Keratinocyte (primary cell): ENCODE data around the gene SRGAP3. TPM values are rescaled to one million over a fixed set of nuclear protein-coding genes. Genes with fewer than 3 reads are reported as not detected.

ENCODE experiments used
- DNase-seq: peaks from one replicate; pipeline ENCODE4 v3.0.0-alpha.2; 2011; ENCODE audit warnings: low read depth, missing footprints, low spot score
- FAIRE-seq: peaks from 2 replicates; lab custom pipeline; 2011; peaks lifted over from hg19 to GRCh38; lab: Jason Lieb, UNC
- H2AFZ ChIP-seq: 2 replicates; pipeline ENCODE4 v1.6.0; 2012; ENCODE audit warnings: low read length, control low read depth, inconsistent platforms; ENCODE audit not compliant: control insufficient read depth
- H3K27ac ChIP-seq: 2 replicates; pipeline ENCODE4 v1.5.1; 2011; ENCODE audit warnings: low read length; ENCODE audit not compliant: control insufficient read depth, insufficient read depth
- H3K27me3 ChIP-seq: 3 replicates; pipeline ENCODE4 v1.6.0; 2011; ENCODE audit warnings: low read length; ENCODE audit not compliant: control insufficient read depth, insufficient read depth; ENCODE audit errors: extremely low read depth
- H3K36me3 ChIP-seq, 2 experiments: 2 replicates in 1 of 2; 3 replicates in 1 of 2; pipeline ENCODE4 v1.5.1; 2011; ENCODE audit warnings: low read length in 2 of 2, mild to moderate bottlenecking in 1 of 2; ENCODE audit not compliant: control insufficient read depth in 2 of 2, insufficient read depth in 2 of 2; ENCODE audit errors: extremely low read depth in 1 of 2
- H3K4me1 ChIP-seq: 3 replicates; pipeline ENCODE4 v1.5.1; 2011; ENCODE audit warnings: low read length; ENCODE audit not compliant: control insufficient read depth, insufficient read depth; ENCODE audit errors: extremely low read depth
- H3K4me2 ChIP-seq: 3 replicates; pipeline ENCODE4 v1.6.0; 2011; ENCODE audit warnings: low read depth, low read length; ENCODE audit not compliant: control insufficient read depth, insufficient read depth; ENCODE audit errors: extremely low read depth
- H3K4me3 ChIP-seq, 3 experiments: fragments of 200-600 bp in 1 of 3; sonication (generic) in 1 of 3; 2 replicates in 2 of 3; 3 replicates in 1 of 3; pipeline ENCODE4 v1.5.1; 2011 to 2016; ENCODE audit warnings: low read length in 3 of 3, mild to moderate bottlenecking in 3 of 3, control low read depth in 2 of 3, inconsistent platforms in 1 of 3, low read depth in 1 of 3, mixed read lengths in 1 of 3, mixed run types in 1 of 3, moderate library complexity in 1 of 3; ENCODE audit not compliant: control insufficient read depth in 2 of 3, insufficient read depth in 2 of 3; ENCODE audit errors: extremely low read depth in 1 of 3
- H3K79me2 ChIP-seq: 2 replicates; pipeline ENCODE4 v1.6.0; 2012; ENCODE audit warnings: low read length; ENCODE audit not compliant: control insufficient read depth, insufficient read depth
- H3K9ac ChIP-seq: 3 replicates; pipeline ENCODE4 v1.6.0; 2011; ENCODE audit warnings: low read length; ENCODE audit not compliant: control insufficient read depth, insufficient read depth; ENCODE audit errors: extremely low read depth
- H3K9me1 ChIP-seq: 3 replicates; pipeline ENCODE4 v1.6.0; 2011; ENCODE audit warnings: low read length; ENCODE audit not compliant: control insufficient read depth, insufficient read depth; ENCODE audit errors: extremely low read depth
- H3K9me3 ChIP-seq: 2 replicates; pipeline ENCODE4 v1.5.1; 2012; ENCODE audit warnings: low read depth, low read length; ENCODE audit not compliant: control insufficient read depth
- H4K20me1 ChIP-seq: 3 replicates; pipeline ENCODE4 v1.6.0; 2011; ENCODE audit warnings: low read length; ENCODE audit not compliant: control insufficient read depth, insufficient read depth; ENCODE audit errors: extremely low read depth
- EZH2 ChIP-seq: IDR thresholded peaks from one replicate; pipeline ENCODE4 v1.6.1; 2012; ENCODE audit warnings: inconsistent platforms, mild to moderate bottlenecking, low read length, moderate library complexity
- dilution Hi-C: fragments of 300-500 bp; cut with MboI; formaldehyde crosslinking; loops from one replicate; pipeline ENCODE4 v1.7.0; 2020; ENCODE audit warnings: low sequenced_read_pairs; ENCODE audit not compliant: extremely low pct_ligation_motif_present
- polyA minus RNA-seq, 3 experiments: library from RNA; depleted of rRNA, polyadenylated mRNA; stranded (reverse); fragments of >200 nt; gene quantifications; 1 replicate in 1 of 3; 2 replicates in 1 of 3; 3 replicates in 1 of 3; pipeline ENCODE4 v1.2.3, GENCODE V29; 2011
- polyA plus RNA-seq, 5 experiments: library from polyadenylated mRNA; depleted of rRNA in 3 of 5; stranded (reverse) in 3 of 5; stranded (forward) in 1 of 5; unstranded in 1 of 5; fragments of >200 nt; gene quantifications; 1 replicate in 1 of 5; 2 replicates in 3 of 5; 3 replicates in 1 of 5; pipeline versions ENCODE4 v1.2.1 to v1.2.3, GENCODE V29; 2011 to 2012; ENCODE audit warnings: missing spikeins in 2 of 5, low read depth in 1 of 5, low replicate concordance in 1 of 5
- TF ChIP-seq, protein P1 (sequence below), 3 experiments: IDR thresholded peaks in 1 of 3; conservative IDR thresholded peaks in 1 of 3; optimal IDR thresholded peaks in 1 of 3; 2 replicates in 2 of 3; 3 replicates in 1 of 3; pipeline versions ENCODE3 to v1.5.1; 2011; ENCODE audit warnings: low read length in 3 of 3, mild to moderate bottlenecking in 3 of 3, moderate library complexity in 2 of 3, control low read depth in 1 of 3, inconsistent platforms in 1 of 3; ENCODE audit not compliant: insufficient read depth in 2 of 3; ENCODE audit errors: extremely low read depth in 1 of 3

The SRGAP3 gene
- 4.3 to 7.2 TPM (median 6.2 TPM) in 3 replicates for polyA plus RNA-seq
- polyA plus RNA-seq (2011; ENCODE audit: low read depth) = 6.6 TPM
- 2.7 and 3.8 TPM in 2 replicates for polyA plus RNA-seq (2011; cell fraction: cytosol; rRNA removed)
- polyA plus RNA-seq (2011; cell fraction: nucleus; rRNA removed) = 17.0 and 19.0 TPM in 2 replicates
- 6.6 and 6.7 TPM in 2 replicates for polyA plus RNA-seq (2012; ENCODE audit: low replicate concordance)
- polyA minus RNA-seq = 19.8 to 41.2 TPM (median 29.3 TPM) in 3 replicates
- 7.1 TPM for polyA minus RNA-seq (2011; cell fraction: cytosol; rRNA and poly(A)+ RNA removed)
- 23.6 and 48.1 TPM in 2 replicates for polyA minus RNA-seq (2011; cell fraction: nucleus; rRNA and poly(A)+ RNA removed)

DNA sequence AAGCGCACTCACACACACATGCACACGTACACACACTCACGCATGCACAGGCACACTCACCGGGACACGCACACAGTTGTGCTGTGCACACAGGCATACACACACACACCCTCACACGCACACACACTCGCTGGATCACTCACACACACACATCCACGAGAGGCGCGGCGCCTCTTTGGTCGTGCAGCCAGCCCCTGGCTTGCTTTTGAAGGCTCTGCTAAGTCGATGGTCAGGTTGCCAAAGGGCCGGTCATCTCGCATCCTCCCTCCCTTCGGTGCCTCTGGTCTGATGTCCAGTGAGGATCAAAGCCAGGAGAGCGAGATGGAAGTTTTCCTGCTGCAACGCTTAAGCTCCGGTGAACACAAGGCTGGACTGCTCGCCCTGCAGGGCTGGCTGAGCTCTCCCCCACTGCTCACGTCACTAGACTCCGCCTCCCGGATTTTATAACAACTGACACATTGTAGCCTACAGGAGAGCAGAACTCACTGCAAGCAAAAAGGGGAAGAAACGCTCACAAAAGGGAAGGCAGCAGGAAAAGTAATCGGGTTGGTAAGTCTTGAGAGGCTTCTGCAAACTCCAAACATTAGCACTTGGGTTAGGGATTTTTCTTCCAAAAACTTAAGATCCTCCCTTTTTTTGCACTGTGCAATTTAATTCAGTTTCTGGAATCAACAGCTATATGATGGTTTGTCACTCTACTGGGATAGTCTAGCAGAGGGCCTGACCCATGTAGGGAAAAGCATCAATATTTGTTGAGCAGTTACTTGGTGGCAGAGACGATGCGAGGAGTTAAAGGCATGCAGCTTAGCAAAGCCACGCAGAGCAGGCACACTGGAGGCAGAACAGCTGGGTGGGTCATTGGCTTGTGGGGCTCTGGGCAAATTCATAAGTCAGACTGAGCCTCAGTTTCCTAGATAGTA is at the start of gene SRGAP3:
Gene SRGAP3 (minus strand): TSS at position 374 of the 920 bp plus-strand sequence. CDS start 695 bp downstream, outside the sequence.
- no peaks in the 10 kb centered on the region for H3K27me3 ChIP-seq
- peak within 1 kb of the TSS; percentile 79 for H3K4me2 ChIP-seq
- peaks cover 39% of the 10 kb centered on the region for H3K79me2 ChIP-seq
- peak within 1 kb of the TSS; percentile 81 for H3K9ac ChIP-seq
- H4K20me1 ChIP-seq = no peaks in the 10 kb centered on the region
- DNase-seq (peak; percentile 63), FAIRE-seq (peak; percentile 86)
- H2AFZ ChIP-seq = peak within 1 kb of the TSS; percentile 85
- peaks cover 50% of the 10 kb centered on the region for H3K4me1 ChIP-seq
- TF ChIP-seq, protein P1, sequence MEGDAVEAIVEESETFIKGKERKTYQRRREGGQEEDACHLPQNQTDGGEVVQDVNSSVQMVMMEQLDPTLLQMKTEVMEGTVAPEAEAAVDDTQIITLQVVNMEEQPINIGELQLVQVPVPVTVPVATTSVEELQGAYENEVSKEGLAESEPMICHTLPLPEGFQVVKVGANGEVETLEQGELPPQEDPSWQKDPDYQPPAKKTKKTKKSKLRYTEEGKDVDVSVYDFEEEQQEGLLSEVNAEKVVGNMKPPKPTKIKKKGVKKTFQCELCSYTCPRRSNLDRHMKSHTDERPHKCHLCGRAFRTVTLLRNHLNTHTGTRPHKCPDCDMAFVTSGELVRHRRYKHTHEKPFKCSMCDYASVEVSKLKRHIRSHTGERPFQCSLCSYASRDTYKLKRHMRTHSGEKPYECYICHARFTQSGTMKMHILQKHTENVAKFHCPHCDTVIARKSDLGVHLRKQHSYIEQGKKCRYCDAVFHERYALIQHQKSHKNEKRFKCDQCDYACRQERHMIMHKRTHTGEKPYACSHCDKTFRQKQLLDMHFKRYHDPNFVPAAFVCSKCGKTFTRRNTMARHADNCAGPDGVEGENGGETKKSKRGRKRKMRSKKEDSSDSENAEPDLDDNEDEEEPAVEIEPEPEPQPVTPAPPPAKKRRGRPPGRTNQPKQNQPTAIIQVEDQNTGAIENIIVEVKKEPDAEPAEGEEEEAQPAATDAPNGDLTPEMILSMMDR (optimal IDR thresholded peaks at IDR 0.05 in 1 of 3, IDR thresholded peaks at IDR 0.05 in 1 of 3, conservative IDR thresholded peaks at IDR 0.05 in 1 of 3; ENCODE audit: extremely low read depth in 1 of 3, insufficient read depth in 2 of 3, low read length in 3 of 3) = peak; percentile 10 to 34 (median 22)
- TF ChIP-seq EZH2 = no peak
- peak within 1 kb of the TSS; percentile 59 to 90 (median 77) for H3K4me3 ChIP-seq
- H3K9me3 ChIP-seq = no peaks in the 10 kb centered on the region
- no peaks in the 10 kb centered on the region for H3K36me3 ChIP-seq
- H3K9me1 ChIP-seq = no peaks in the 10 kb centered on the region
- peak within 1 kb of the TSS; percentile 84 for H3K27ac ChIP-seq
- dilution Hi-C loops = no loop called here

DNA sequence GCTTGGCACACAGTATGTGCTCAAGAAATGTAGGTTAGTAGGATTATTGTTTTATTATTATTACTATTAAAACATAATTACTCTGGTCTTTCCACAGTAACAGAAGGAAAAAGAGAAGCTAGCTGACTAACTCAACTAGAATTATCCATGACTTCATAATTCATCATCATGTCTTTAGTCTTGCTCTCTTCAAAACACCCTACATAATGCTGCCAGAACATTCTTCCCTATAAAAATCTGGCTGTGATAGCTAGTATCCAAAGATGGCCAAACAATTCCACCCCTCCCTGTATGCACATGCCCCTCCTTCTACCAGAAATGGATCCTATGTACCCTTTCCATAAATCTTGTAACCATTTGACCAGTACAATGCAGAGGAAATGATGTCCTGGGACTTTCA is 48.8 kb upstream of the SRGAP3 start:
- dilution Hi-C loops = no loop called here
- no peaks in the 10 kb centered on the region for H3K79me2 ChIP-seq
- no peak for DNase-seq
- no peaks in the 10 kb centered on the region for H4K20me1 ChIP-seq
- no peak overlapping the region for H3K9ac ChIP-seq
- no peak overlapping the region for H3K4me3 ChIP-seq
- H3K4me2 ChIP-seq = no peak overlapping the region
- no peaks in the 10 kb centered on the region for H3K9me1 ChIP-seq
- peaks cover 21% of the 10 kb centered on the region for H3K4me1 ChIP-seq
- no peaks in the 10 kb centered on the region for H3K27me3 ChIP-seq
- no peaks in the 10 kb centered on the region for H3K9me3 ChIP-seq
- no peak overlapping the region for H2AFZ ChIP-seq
- no peak overlapping the region for H3K27ac ChIP-seq
- H3K36me3 ChIP-seq = no peaks in the 10 kb centered on the region
- no peak for FAIRE-seq
- TF ChIP-seq, protein P1 (optimal IDR thresholded peaks at IDR 0.05 in 1 of 3, IDR thresholded peaks at IDR 0.05 in 1 of 3, conservative IDR thresholded peaks at IDR 0.05 in 1 of 3; ENCODE audit: extremely low read depth in 1 of 3, insufficient read depth in 2 of 3, low read length in 3 of 3) = no peak
- no peak for TF ChIP-seq EZH2
